NT2/D1 (cell line): Measurements from ENCODE around the gene PPP1CA.

Experiments
- DNase-seq: peaks from one replicate; pipeline ENCODE4 v3.0.0-alpha.2; 2011; ENCODE audit warnings: low read depth, low spot score
- H3K27me3 ChIP-seq: 2 replicates; pipeline ENCODE4 v1.6.0; 2011; ENCODE audit warnings: mild to moderate bottlenecking; ENCODE audit not compliant: insufficient read length, insufficient read depth
- H3K36me3 ChIP-seq: 2 replicates; pipeline ENCODE4 v1.6.1; 2011; ENCODE audit warnings: mild to moderate bottlenecking, low read length, mixed read lengths; ENCODE audit not compliant: insufficient read depth, insufficient read length
- H3K4me1 ChIP-seq: 2 replicates; pipeline ENCODE4 v1.5.1; 2011; ENCODE audit not compliant: insufficient read depth, insufficient read length
- H3K4me3 ChIP-seq: 2 replicates; pipeline ENCODE4 v1.5.1; 2011; ENCODE audit warnings: low read depth; ENCODE audit not compliant: insufficient read length
- H3K9ac ChIP-seq: 2 replicates; pipeline ENCODE4 v1.6.0; 2011; ENCODE audit warnings: low read depth; ENCODE audit not compliant: insufficient read length
- H3K9me3 ChIP-seq: 2 replicates; pipeline ENCODE4 v1.5.1; 2011; ENCODE audit warnings: mild to moderate bottlenecking, low read length; ENCODE audit not compliant: insufficient read depth
- SUZ12 ChIP-seq: IDR thresholded peaks from 2 replicates; pipeline ENCODE4 v1.6.1; 2011; ENCODE audit not compliant: insufficient read length, insufficient read depth; ENCODE audit errors: extremely low read depth
- YY1 ChIP-seq: IDR thresholded peaks from 2 replicates; pipeline ENCODE4 v1.6.1; 2011; ENCODE audit not compliant: insufficient read length, insufficient read depth
- ZNF274 ChIP-seq: IDR thresholded peaks from 2 replicates; pipeline ENCODE4 v1.6.1; 2011; ENCODE audit warnings: mild to moderate bottlenecking, low read depth, low read length

Gene PPP1CA

GRCh38 chr11:67369801-67370284, 31.8 kb downstream of the PPP1CA start:
- no peak for TF ChIP-seq SUZ12
- TF ChIP-seq ZNF274: no peak
- TF ChIP-seq YY1: no peak
- Histone ChIP-seq H3K9me3 (no peaks in the 10 kb centered on the region), H3K4me1 (peaks cover 23% of the 10 kb centered on the region), H3K9ac (no peak overlapping the region), H3K36me3 (peaks cover 30% of the 10 kb centered on the region), H3K4me3 (no peak overlapping the region), H3K27me3 (peaks cover 17% of the 10 kb centered on the region)
- DNase-seq: no peak

GRCh38 chr11:67369275-67369674, 32.4 kb downstream of the PPP1CA start:
- H3K9me3 ChIP-seq: no peaks in the 10 kb centered on the region
- peaks cover 18% of the 10 kb centered on the region for H3K27me3 ChIP-seq
- H3K4me1 ChIP-seq: peaks cover 19% of the 10 kb centered on the region
- no peak overlapping the region for H3K4me3 ChIP-seq
- TF ChIP-seq YY1 (no peak), ZNF274 (no peak), SUZ12 (no peak)
- no peak overlapping the region for H3K9ac ChIP-seq
- peaks cover 36% of the 10 kb centered on the region for H3K36me3 ChIP-seq
- no peak for DNase-seq

- TF ChIP-seq SUZ12 (no peak), ZNF274 (no peak), YY1 (no peak)
- Histone ChIP-seq H3K27me3 (peaks cover 18% of the 10 kb centered on the region), H3K9me3 (no peaks in the 10 kb centered on the region), H3K4me1 (peaks cover 19% of the 10 kb centered on the region), H3K36me3 (peaks cover 41% of the 10 kb centered on the region), H3K4me3 (no peak overlapping the region), H3K9ac (no peak overlapping the region)
- no peak for DNase-seq
Measured at GRCh38 chr11:67368621-67369020, 33.0 kb downstream of the PPP1CA start.

GRCh38 chr11:67367761-67368227, 33.9 kb downstream of the PPP1CA start:
- DNase-seq: no peak
- peaks cover 19% of the 10 kb centered on the region for H3K4me1 ChIP-seq
- no peaks in the 10 kb centered on the region for H3K9me3 ChIP-seq
- H3K4me3 ChIP-seq: no peak overlapping the region
- no peak for TF ChIP-seq SUZ12
- no peak for TF ChIP-seq YY1
- no peak for TF ChIP-seq ZNF274
- H3K9ac ChIP-seq: no peak overlapping the region
- peaks cover 41% of the 10 kb centered on the region for H3K36me3 ChIP-seq
- peaks cover 18% of the 10 kb centered on the region for H3K27me3 ChIP-seq

- H3K4me3 ChIP-seq: no peak overlapping the region
- no peaks in the 10 kb centered on the region for H3K9me3 ChIP-seq
- H3K36me3 ChIP-seq: peaks cover 41% of the 10 kb centered on the region
- no peak for DNase-seq
- H3K4me1 ChIP-seq: peaks cover 19% of the 10 kb centered on the region
- H3K27me3 ChIP-seq: peaks cover 21% of the 10 kb centered on the region
- no peak for TF ChIP-seq SUZ12
- TF ChIP-seq YY1: no peak
- TF ChIP-seq ZNF274: no peak
- no peak overlapping the region for H3K9ac ChIP-seq
Measured at GRCh38 chr11:67366961-67367760, 34.5 kb downstream of the PPP1CA start.

- H3K27me3 ChIP-seq: peaks cover 22% of the 10 kb centered on the region
- peaks cover 15% of the 10 kb centered on the region for H3K4me1 ChIP-seq
- peaks cover 41% of the 10 kb centered on the region for H3K36me3 ChIP-seq
- H3K9ac ChIP-seq: no peak overlapping the region
- H3K9me3 ChIP-seq: no peaks in the 10 kb centered on the region
- TF ChIP-seq SUZ12: no peak
- TF ChIP-seq ZNF274: no peak
- no peak for TF ChIP-seq YY1
- no peak overlapping the region for H3K4me3 ChIP-seq
- no peak for DNase-seq
Measured at GRCh38 chr11:67366546-67366945, 35.1 kb downstream of the PPP1CA start.

- no peak for DNase-seq
- Histone ChIP-seq H3K4me3 (no peak overlapping the region), H3K9me3 (no peaks in the 10 kb centered on the region), H3K27me3 (peaks cover 22% of the 10 kb centered on the region), H3K36me3 (peaks cover 41% of the 10 kb centered on the region), H3K9ac (no peak overlapping the region), H3K4me1 (peaks cover 8% of the 10 kb centered on the region)
- TF ChIP-seq SUZ12: no peak
- no peak for TF ChIP-seq YY1
- no peak for TF ChIP-seq ZNF274
Measured at GRCh38 chr11:67365736-67366444, 35.8 kb downstream of the PPP1CA start.
